ENCODE measurements around the gene STRADB. TPM values are rescaled to one million over a fixed set of nuclear protein-coding genes. Genes with fewer than 3 reads are reported as not detected.
"Not testable (repeated sequence)": the region's sequence is repeated elsewhere in the genome, so short reads cannot be mapped to it uniquely, and the experiment has no call there.

STRADB gene
- total and polyA plus RNA-seq, 7 donors: 14.7 to 142 (median 23.0) TPM

GRCh38 chr2:201425952-201426351, 25.6 kb upstream of the STRADB start:
- H3K4me3 ChIP-seq: no peak overlapping the region
- no peaks in the 10 kb centered on the region for H3K36me3 ChIP-seq
- peaks cover 0 to 20% (median 16%) of the 10 kb centered on the region in 4 donors for H3K4me1 ChIP-seq
- H3K9me3 ChIP-seq: peaks cover 0 to 1% (median 0%) of the 10 kb centered on the region in 4 donors
- WGBS, 2 donors: 93 to 97% methylated on average over 9 of the region's 9 CpGs
- H3K27me3 ChIP-seq: no peaks in the 10 kb centered on the region
- intact Hi-C loops (cut with DNase I): no loop called here
- H3K27ac ChIP-seq: no peak overlapping the region
- no peak for DNase-seq
- TF ChIP-seq POLR2AphosphoS5 (IDR thresholded peaks at IDR 0.05) (no peak), EP300 (IDR thresholded peaks at IDR 0.05) (no peak), POLR2A (IDR thresholded peaks at IDR 0.05) (no peak), CTCF (IDR thresholded peaks at IDR 0.05) (no peak)

- H3K9me3 ChIP-seq; H3K36me3 ChIP-seq; H3K4me3 ChIP-seq; H3K27me3 ChIP-seq; intact Hi-C loops (cut with DNase I); H3K27ac ChIP-seq; DNase-seq: not testable (repeated sequence)
- peaks cover 0 to 20% (median 20%) of the 10 kb centered on the region in 4 donors for H3K4me1 ChIP-seq
Observed at GRCh38 chr2:201428366-201428765, 23.2 kb upstream of the STRADB start.

- H3K4me3 ChIP-seq; DNase-seq; intact Hi-C loops (cut with DNase I); H3K9me3 ChIP-seq; H3K36me3 ChIP-seq; H3K27ac ChIP-seq; H3K27me3 ChIP-seq: not testable (repeated sequence)
- 87 to 90% methylated on average over 6 of the region's 6 CpGs for WGBS, 2 donors
- H3K4me1 ChIP-seq: peaks cover 0 to 25% (median 21%) of the 10 kb centered on the region in 4 donors
Observed at GRCh38 chr2:201429835-201430234, 21.7 kb upstream of the STRADB start.

GRCh38 chr2:201430322-201430721, 21.2 kb upstream of the STRADB start:
- whole genome bisulfite sequencing, 2 donors: 97 to 98% methylated on average over 12 of the region's 12 CpGs
- H3K36me3 ChIP-seq; intact Hi-C loops (cut with DNase I); H3K27me3 ChIP-seq; H3K4me3 ChIP-seq; H3K27ac ChIP-seq; H3K9me3 ChIP-seq: not testable (repeated sequence)
- H3K4me1 ChIP-seq: peaks cover 0 to 25% (median 21%) of the 10 kb centered on the region in 4 donors
- DNase-seq: peak; percentile 52

- Histone ChIP-seq H3K4me3 (no peak overlapping the region), H3K9me3 (peaks cover 0 to 1% (median 0%) of the 10 kb centered on the region in 4 donors), H3K36me3 (no peaks in the 10 kb centered on the region), H3K27me3 (no peaks in the 10 kb centered on the region), H3K27ac (no peak overlapping the region), H3K4me1 (peaks cover 0 to 25% (median 21%) of the 10 kb centered on the region in 4 donors)
- 77 to 80% methylated on average over 5 of the region's 5 CpGs for WGBS, 2 donors
- no peak for DNase-seq
- intact Hi-C loops (cut with DNase I): no loop called here
- TF ChIP-seq EP300 (IDR thresholded peaks at IDR 0.05): no peak
- no peak for TF ChIP-seq POLR2AphosphoS5 (IDR thresholded peaks at IDR 0.05)
- no peak for TF ChIP-seq CTCF (IDR thresholded peaks at IDR 0.05)
- TF ChIP-seq POLR2A (IDR thresholded peaks at IDR 0.05): no peak
Observed at GRCh38 chr2:201430839-201431238, 20.7 kb upstream of the STRADB start.

GRCh38 chr2:201432038-201432620, 19.4 kb upstream of the STRADB start:
- intact Hi-C loops (cut with DNase I): no loop called here

More at GRCh38 chr2:201432038-201432620, 19.4 kb upstream of the STRADB start:
- Histone ChIP-seq H3K36me3 (no peaks in the 10 kb centered on the region), H3K27ac (peak overlapping the region in 3 of 4 donors; percentile 32 to 58 (median 40)), H3K9me3 (peaks cover 0 to 1% (median 0%) of the 10 kb centered on the region in 4 donors), H3K27me3 (no peaks in the 10 kb centered on the region), H3K4me3 (no peak overlapping the region), H3K4me1 (peaks cover 0 to 25% (median 21%) of the 10 kb centered on the region in 4 donors)
- no peak for TF ChIP-seq CTCF (IDR thresholded peaks at IDR 0.05)
- TF ChIP-seq EP300 (IDR thresholded peaks at IDR 0.05): no peak
- TF ChIP-seq POLR2A (IDR thresholded peaks at IDR 0.05): no peak
- TF ChIP-seq POLR2AphosphoS5 (IDR thresholded peaks at IDR 0.05): no peak
- WGBS, 2 donors: 41 to 58% methylated on average over 4 of the region's 4 CpGs
- no peak for DNase-seq

All from sigmoid colon (tissue), 7 donors.